Right lobe of liver (tissue), 6 donors: ENCODE results near the gene FAM210B. TPM values are rescaled to one million over a fixed set of nuclear protein-coding genes. Genes with fewer than 3 reads are reported as not detected.
"Not testable (repeated sequence)": the region's sequence is repeated elsewhere in the genome, so short reads cannot be mapped to it uniquely, and the experiment has no call there.

ENCODE experiments used
- ATAC-seq, 4 donors: fragments of 200-7000 bp; cut with Tn5 transposase; one replicate each; pipeline ENCODE4 v1.9.1; 2020; ENCODE audit warnings: mild to moderate bottlenecking in 4 of 4, moderate library complexity in 4 of 4
- DNase-seq, 3 donors: peaks; one replicate each; pipeline ENCODE4 v3.0.0-alpha.2; 2020
- H3K27ac ChIP-seq, 3 donors: fragments of 200-600 bp; one replicate each; pipeline ENCODE4 v1.8.0; 2022
- H3K27me3 ChIP-seq, 2 donors: fragments of 200-600 bp; one replicate each; pipeline ENCODE4 v1.8.0; 2022
- H3K36me3 ChIP-seq, 4 donors: fragments of 200-600 bp; sonication (generic) in 1 of 4; one replicate each; pipeline versions ENCODE4 v1.5.1 to v1.8.0; 2017 to 2022; ENCODE audit warnings: control low read depth in 1 of 4
- H3K4me1 ChIP-seq, 4 donors: fragments of 200-600 bp; sonication (generic) in 1 of 4; one replicate each; pipeline versions ENCODE4 v1.5.1 to v1.8.0; 2017 to 2022; ENCODE audit warnings: control low read depth in 1 of 4
- H3K4me3 ChIP-seq, 3 donors: fragments of 200-600 bp; one replicate each; pipeline ENCODE4 v1.8.0; 2022
- H3K9me3 ChIP-seq, 4 donors: fragments of 200-600 bp; sonication (generic) in 1 of 4; one replicate each; pipeline versions ENCODE4 v1.5.1 to v1.8.0; 2017 to 2022; ENCODE audit warnings: control low read depth in 1 of 4
- POLR2A ChIP-seq: fragments of 450-650 bp; IDR thresholded peaks from one replicate; pipeline ENCODE4 v1.6.1; 2017; ENCODE audit warnings: antibody characterized with exemption, mild to moderate bottlenecking
- WGBS: methylation state at CpG from one replicate; pipeline ENCODE4 v1.1.6; 2018; ENCODE audit warnings: low coverage, low lambda C conversion rate; ENCODE audit not compliant: insufficient coverage; ENCODE audit errors: missing lambda C conversion rate; 5-methylcytosine and 5-hydroxymethylcytosine counted together
- intact Hi-C, 2 donors: fragments of 100-400 bp; cut with DNase I; formaldehyde crosslinking; loops; one replicate each; pipeline versions ENCODE4 v1.11.2 to v1.14.1; 2022
- total RNA-seq, 6 experiments: library from RNA; depleted of rRNA in 2 of 6; stranded (reverse); fragments of >200 nt in 2 of 6; fragmentation: NEBNext Ultra II Directional in 3 of 6; extraction: Animal tissue kit (Norgen Biotek cat#: 25700) in 3 of 6; gene quantifications; one replicate each; pipeline versions ENCODE4 v1.1.0 to v1.2.4, GENCODE V29; 2016 to 2023
- TF ChIP-seq, protein P1 (sequence below), 4 donors: fragments of 200-600 bp in 3 of 4; fragments of 450-650 bp in 1 of 4; IDR thresholded peaks; one replicate each; pipeline versions ENCODE4 v1.5.1 to v1.8.0; 2016 to 2022; ENCODE audit warnings: antibody characterized with exemption in 4 of 4, mild to moderate bottlenecking in 2 of 4
- donor health status: DM: no; HTN: yes; CAD: no.
- donor health status: DM: no; HTN: no; CAD: no.
- donor health status: DM: no; HTN: no; CAD: no.
- donor health status: DM: no; HTN: yes; CAD: no.
- donor health status: DM: no; HTN: yes; CAD: no.

FAM210B gene
- total RNA-seq, 6 experiments from 2014 or later = 31.6 to 66.5 (median 42.8) TPM

DNA sequence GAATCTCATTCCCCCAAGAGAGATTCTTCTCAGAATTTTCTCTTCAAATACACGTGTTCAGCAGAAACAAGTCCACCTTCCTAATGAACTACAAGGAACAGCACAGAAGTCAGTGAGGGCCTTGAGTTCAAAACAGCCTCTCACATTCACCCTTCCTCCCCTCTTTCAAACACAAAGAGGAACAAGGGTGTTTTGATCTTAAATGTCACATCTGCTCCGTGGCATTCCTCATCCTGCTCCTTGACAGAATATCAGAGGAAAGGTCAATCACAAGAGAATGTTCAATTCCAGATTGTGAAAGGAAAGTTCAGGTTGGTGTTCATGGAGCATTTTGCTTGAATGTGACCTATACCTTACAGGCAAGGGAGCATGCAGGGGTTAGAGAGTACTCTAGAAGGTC lies 35.6 kb upstream of the FAM210B start:
- H3K36me3 ChIP-seq = no peaks in the 10 kb centered on the region
- 30% methylated on average over 2 of the region's 2 CpGs for WGBS
- DNase-seq (no peak), ATAC-seq (no peak)
- intact Hi-C loops = no loop called here
- TF ChIP-seq, protein P1, sequence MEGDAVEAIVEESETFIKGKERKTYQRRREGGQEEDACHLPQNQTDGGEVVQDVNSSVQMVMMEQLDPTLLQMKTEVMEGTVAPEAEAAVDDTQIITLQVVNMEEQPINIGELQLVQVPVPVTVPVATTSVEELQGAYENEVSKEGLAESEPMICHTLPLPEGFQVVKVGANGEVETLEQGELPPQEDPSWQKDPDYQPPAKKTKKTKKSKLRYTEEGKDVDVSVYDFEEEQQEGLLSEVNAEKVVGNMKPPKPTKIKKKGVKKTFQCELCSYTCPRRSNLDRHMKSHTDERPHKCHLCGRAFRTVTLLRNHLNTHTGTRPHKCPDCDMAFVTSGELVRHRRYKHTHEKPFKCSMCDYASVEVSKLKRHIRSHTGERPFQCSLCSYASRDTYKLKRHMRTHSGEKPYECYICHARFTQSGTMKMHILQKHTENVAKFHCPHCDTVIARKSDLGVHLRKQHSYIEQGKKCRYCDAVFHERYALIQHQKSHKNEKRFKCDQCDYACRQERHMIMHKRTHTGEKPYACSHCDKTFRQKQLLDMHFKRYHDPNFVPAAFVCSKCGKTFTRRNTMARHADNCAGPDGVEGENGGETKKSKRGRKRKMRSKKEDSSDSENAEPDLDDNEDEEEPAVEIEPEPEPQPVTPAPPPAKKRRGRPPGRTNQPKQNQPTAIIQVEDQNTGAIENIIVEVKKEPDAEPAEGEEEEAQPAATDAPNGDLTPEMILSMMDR (IDR thresholded peaks at IDR 0.05) = no peak
- no peak for TF ChIP-seq POLR2A
- H3K27ac ChIP-seq = no peak overlapping the region
- H3K27me3 ChIP-seq = no peaks in the 10 kb centered on the region
- no peak overlapping the region for H3K4me3 ChIP-seq
- H3K9me3 ChIP-seq = no peaks in the 10 kb centered on the region
- no peaks in the 10 kb centered on the region for H3K4me1 ChIP-seq

DNA sequence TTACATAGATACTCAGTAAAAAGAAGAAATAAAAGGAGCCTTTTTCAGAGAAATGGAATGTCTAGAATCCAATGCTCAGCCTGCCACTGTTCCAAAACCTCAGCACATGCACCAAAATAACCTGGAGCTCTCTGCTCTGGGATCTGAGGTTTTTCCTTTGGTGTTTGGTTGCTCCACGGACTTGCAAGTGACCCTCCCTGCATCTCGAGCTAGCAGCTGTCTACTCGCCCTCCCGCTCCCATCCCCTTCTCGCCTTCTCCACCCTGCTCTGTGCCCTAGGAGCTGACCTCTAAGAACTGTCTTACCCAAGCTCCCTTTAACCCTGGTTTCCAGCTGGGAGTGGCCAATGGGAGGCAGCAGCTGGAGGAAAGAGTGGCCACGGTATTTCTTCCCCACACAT lies 35.1 kb upstream of the FAM210B start:
- ATAC-seq (no peak), DNase-seq (no peak)
- H3K36me3 ChIP-seq = no peaks in the 10 kb centered on the region
- WGBS = 58% methylated on average over 5 of the region's 6 CpGs
- TF ChIP-seq POLR2A = no peak
- TF ChIP-seq, protein P1 (IDR thresholded peaks at IDR 0.05) = no peak
- H3K27ac ChIP-seq = no peak overlapping the region
- no peak overlapping the region for H3K4me3 ChIP-seq
- no peaks in the 10 kb centered on the region for H3K4me1 ChIP-seq
- intact Hi-C loops = no loop called here
- no peaks in the 10 kb centered on the region for H3K27me3 ChIP-seq
- H3K9me3 ChIP-seq = no peaks in the 10 kb centered on the region

DNA sequence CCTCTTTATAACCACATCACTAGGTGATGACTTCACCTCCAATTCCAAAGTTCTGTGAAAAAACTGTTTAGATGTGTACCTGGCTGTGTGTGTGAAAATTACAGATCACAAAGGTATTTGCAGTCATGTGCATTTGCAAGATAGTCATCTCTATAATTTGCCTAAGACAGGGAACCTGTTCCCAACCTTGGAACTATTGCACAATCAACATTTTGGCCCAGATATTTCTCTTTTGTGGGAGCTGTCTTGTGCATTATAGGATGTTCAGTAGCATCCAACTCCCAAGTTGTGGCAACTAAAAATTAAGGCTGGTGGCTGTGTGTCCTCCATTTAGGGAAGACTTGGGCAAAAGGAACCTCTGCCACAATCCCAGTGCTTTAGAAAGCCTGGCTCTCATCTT lies 34.0 kb upstream of the FAM210B start:
- ATAC-seq = no peak
- no peak overlapping the region for H3K27ac ChIP-seq
- intact Hi-C loops = no loop called here
- no peaks in the 10 kb centered on the region for H3K36me3 ChIP-seq
- H3K4me3 ChIP-seq = no peak overlapping the region
- no peaks in the 10 kb centered on the region for H3K27me3 ChIP-seq
- no peaks in the 10 kb centered on the region for H3K4me1 ChIP-seq
- no peaks in the 10 kb centered on the region for H3K9me3 ChIP-seq
- no peak for TF ChIP-seq POLR2A
- DNase-seq = no peak

DNA sequence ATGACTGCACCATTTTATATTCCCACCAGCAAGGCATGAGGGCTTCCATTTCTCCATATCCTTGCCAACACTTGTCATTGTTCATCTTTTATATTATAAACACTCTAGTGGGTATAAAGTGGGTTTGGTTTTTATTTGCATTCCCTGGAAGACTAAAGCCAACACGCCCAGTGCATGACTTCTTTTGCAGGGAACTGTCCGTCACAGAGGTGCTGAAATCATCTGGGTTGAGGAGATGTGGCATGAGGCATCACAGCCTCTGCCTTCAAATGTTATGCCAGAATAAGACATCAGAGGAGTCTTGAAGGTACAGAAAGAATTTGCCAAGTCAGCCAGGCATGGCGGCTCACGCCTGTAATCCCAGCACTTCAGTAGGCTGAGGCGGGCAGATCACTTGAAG lies 29.9 kb upstream of the FAM210B start:
- ATAC-seq (no peak), DNase-seq (no peak)
- no peaks in the 10 kb centered on the region for H3K4me1 ChIP-seq
- H3K4me3 ChIP-seq = no peak overlapping the region
- WGBS = 25% methylated on average over 5 of the region's 5 CpGs
- H3K27me3 ChIP-seq = no peaks in the 10 kb centered on the region
- no peak for TF ChIP-seq POLR2A
- TF ChIP-seq, protein P1 (IDR thresholded peaks at IDR 0.05) = no peak
- intact Hi-C loops = no loop called here
- H3K9me3 ChIP-seq = no peaks in the 10 kb centered on the region
- H3K27ac ChIP-seq = no peak overlapping the region
- H3K36me3 ChIP-seq = no peaks in the 10 kb centered on the region

DNA sequence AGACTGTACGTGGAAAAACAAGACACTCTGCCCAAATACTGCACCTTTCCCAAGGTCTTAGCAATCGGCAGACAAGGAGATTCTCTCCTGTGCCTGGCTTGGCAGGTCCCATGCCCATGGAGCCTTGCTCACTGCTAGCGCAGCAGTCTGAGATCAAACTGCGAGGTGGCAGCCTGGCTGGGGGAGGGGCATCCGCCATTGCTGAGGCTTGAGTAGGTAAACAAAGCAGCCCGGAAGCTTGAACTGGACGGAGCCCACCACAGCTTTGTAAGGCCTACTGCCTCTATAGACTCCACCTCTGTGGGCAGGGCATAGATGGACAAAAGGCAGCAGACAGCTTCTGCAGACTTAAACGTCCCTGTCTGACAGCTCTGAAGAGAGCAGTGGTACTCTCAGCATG lies 22.1 kb upstream of the FAM210B start:
- H3K9me3 ChIP-seq, ATAC-seq, H3K27ac ChIP-seq, H3K36me3 ChIP-seq, H3K4me1 ChIP-seq, H3K27me3 ChIP-seq, intact Hi-C loops, H3K4me3 ChIP-seq, DNase-seq: not testable (repeated sequence)
- WGBS = 53% methylated on average over 5 of the region's 8 CpGs

DNA sequence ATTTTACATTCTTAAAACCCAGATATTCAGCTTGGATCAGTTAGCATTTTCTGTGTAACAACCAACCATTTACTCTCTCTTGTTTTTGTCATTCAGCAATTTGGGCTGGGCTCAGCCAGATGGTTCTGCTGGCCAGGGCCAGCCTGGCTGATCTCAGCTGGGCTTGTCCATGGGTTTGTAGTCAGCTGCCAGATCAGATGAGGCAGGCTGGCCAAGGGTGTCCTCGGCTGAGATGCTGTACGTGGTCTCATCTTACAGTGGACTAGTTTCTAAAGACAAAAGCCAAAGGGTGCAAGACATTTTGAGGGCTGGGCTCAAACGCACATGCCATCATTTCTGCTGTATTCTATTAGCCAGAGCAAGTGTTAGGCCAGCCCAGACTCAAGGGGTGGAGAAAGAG lies 16.0 kb upstream of the FAM210B start:
- peaks cover 0 to 7% (median 0%) of the 10 kb centered on the region in 4 donors for H3K4me1 ChIP-seq
- no peak overlapping the region for H3K4me3 ChIP-seq
- DNase-seq (no peak), ATAC-seq (no peak)
- no peaks in the 10 kb centered on the region for H3K9me3 ChIP-seq
- intact Hi-C loops = loop anchor here in 1 of 2 donors (10.0 kb wide), 1 partner anchor 88 kb away; no protein-coding TSS in a partner anchor
- H3K36me3 ChIP-seq = no peaks in the 10 kb centered on the region
- peaks cover 0 to 8% of the 10 kb centered on the region in 2 donors for H3K27me3 ChIP-seq
- no CpG with 5 or more reads among the region's 3 CpGs for WGBS
- no peak overlapping the region for H3K27ac ChIP-seq
- TF ChIP-seq, protein P1 (IDR thresholded peaks at IDR 0.05) = no peak
- no peak for TF ChIP-seq POLR2A
